Stomach smooth muscle (tissue), 2 donors: ENCODE results near the gene FIGNL2.

Experiments
- H3K27ac ChIP-seq: one replicate; pipeline ENCODE4 v1.7.0; 2013; ENCODE audit warnings: mild to moderate bottlenecking, low read length, inconsistent platforms
- H3K27me3 ChIP-seq, 2 donors: one replicate each; pipeline ENCODE4 v1.7.0; 2013; ENCODE audit warnings: low read length in 2 of 2; ENCODE audit not compliant: insufficient read depth in 2 of 2, control insufficient read depth in 1 of 2
- H3K36me3 ChIP-seq, 2 donors: one replicate each; pipeline ENCODE4 v1.7.0; 2013; ENCODE audit warnings: low read length in 2 of 2; ENCODE audit not compliant: control insufficient read depth in 2 of 2, insufficient read depth in 2 of 2
- H3K4me1 ChIP-seq: one replicate; pipeline ENCODE4 v1.7.0; 2013; ENCODE audit warnings: low read length; ENCODE audit not compliant: control insufficient read depth, insufficient read depth
- H3K4me3 ChIP-seq, 2 donors: one replicate each; pipeline ENCODE4 v1.7.0; 2013; ENCODE audit warnings: low read length in 2 of 2
- H3K9ac ChIP-seq, 2 donors: one replicate each; pipeline ENCODE4 v1.7.0; 2013; ENCODE audit warnings: low read length in 2 of 2, mild to moderate bottlenecking in 1 of 2
- H3K9me3 ChIP-seq, 2 donors: one replicate each; pipeline ENCODE4 v1.7.0; 2013; ENCODE audit warnings: low read length in 2 of 2; ENCODE audit not compliant: control insufficient read depth in 2 of 2
- donor health status: healthy.
- donor health status: Pancreatic carcinoma.

Gene FIGNL2

DNA sequence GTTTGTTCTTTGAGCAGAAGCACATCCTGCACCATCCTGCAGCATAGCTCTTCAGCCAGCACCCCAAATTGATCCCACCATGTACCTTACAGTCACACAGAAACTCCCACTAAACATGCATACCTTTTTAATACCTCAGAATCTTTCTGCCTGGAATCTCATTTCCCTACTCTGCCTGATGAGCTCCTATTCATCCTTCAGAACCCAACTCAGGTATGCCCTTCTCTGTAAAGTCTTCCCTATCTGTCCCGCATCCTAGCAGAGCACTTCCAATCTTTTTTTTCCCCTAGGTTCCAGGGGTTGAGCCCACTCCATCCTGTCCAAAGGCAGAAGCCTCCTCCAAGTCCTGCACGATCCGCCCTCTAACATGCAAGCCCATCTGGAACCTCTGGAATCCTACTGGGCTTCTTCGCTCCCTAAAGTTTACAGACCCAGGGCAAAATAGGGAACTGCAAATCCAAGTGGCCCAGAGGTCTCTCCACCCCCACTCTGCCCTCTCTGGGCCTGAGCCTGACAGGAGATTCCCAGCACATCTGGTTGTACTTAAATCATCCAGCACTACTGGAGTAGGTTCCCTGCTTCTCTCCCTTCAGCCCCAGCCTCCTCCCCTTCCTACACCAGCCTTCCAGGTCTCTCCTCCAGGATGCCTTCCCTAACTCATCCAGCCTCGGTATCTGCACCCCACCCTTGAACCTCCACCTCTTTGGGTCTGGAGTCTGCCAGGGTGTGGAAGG lies 4.1 kb upstream of the FIGNL2 start:
- Histone ChIP-seq H3K27me3 (peaks cover 17 to 22% of the 10 kb centered on the region in 2 donors), H3K27ac (no peak overlapping the region), H3K9me3 (no peaks in the 10 kb centered on the region), H3K4me1 (peaks cover 16% of the 10 kb centered on the region), H3K9ac (no peak overlapping the region), H3K36me3 (no peaks in the 10 kb centered on the region), H3K4me3 (no peak overlapping the region)

DNA sequence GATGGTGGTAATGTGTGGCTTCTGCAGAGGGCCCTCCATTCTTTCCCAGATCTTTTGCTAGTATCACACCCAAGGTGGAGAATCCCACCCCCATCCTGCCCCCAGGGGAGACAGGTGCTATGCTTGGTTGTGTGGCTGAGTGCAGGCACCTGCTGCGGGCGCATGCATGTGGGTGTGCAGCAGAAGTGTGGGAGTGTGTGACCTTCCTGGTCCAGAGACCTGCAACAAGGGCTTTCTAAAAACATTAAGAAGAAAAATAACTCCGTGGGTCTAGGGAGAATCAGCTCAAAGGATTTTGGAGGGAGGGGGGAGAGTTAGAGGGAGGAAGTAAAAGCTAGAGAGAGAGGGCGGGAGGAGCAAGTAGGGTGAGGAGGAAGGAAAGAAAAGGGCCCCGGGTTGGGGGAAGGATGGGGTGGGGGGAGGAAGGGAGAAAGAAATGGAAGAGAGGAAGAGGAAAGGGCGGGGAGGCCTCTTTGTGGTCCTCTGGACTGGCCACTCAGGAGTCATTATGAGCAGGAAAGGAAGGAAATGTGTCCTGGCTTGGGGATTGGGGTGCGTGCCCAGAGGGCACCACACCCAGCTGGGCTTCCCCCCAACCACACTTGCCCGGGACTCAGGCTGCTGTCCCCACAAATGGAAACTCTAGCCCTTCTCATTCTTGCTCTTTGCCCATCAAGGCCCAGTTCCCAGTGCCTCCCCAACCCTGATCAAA lies 3.1 kb upstream of the FIGNL2 start:
- no peak overlapping the region for H3K27ac ChIP-seq
- H3K9ac ChIP-seq = no peak overlapping the region
- no peaks in the 10 kb centered on the region for H3K36me3 ChIP-seq
- H3K4me1 ChIP-seq = peaks cover 22% of the 10 kb centered on the region
- H3K4me3 ChIP-seq = no peak overlapping the region
- H3K9me3 ChIP-seq = no peaks in the 10 kb centered on the region
- H3K27me3 ChIP-seq = peaks cover 21 to 32% of the 10 kb centered on the region in 2 donors

DNA sequence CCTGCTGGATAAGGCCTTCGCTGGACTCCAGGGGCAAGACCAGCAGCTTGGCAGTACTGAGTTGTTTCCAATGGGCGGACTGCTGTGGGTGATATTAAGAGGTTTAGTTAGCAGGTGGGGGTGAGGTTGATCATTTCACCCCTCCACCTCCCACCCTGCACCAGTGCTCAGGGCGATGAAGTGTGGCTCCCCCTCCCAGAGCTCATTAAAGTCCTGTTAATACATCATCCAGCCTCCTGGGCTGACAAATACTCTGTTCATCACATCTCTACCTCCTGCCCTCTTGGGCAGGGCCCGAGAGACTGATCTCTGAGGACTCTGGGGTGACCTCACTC lies 2.4 kb upstream of the FIGNL2 start:
- Histone ChIP-seq H3K4me3 (no peak overlapping the region), H3K9ac (no peak overlapping the region), H3K4me1 (peaks cover 25% of the 10 kb centered on the region), H3K27ac (no peak overlapping the region), H3K27me3 (peaks cover 21 to 32% of the 10 kb centered on the region in 2 donors), H3K36me3 (no peaks in the 10 kb centered on the region), H3K9me3 (no peaks in the 10 kb centered on the region)

DNA sequence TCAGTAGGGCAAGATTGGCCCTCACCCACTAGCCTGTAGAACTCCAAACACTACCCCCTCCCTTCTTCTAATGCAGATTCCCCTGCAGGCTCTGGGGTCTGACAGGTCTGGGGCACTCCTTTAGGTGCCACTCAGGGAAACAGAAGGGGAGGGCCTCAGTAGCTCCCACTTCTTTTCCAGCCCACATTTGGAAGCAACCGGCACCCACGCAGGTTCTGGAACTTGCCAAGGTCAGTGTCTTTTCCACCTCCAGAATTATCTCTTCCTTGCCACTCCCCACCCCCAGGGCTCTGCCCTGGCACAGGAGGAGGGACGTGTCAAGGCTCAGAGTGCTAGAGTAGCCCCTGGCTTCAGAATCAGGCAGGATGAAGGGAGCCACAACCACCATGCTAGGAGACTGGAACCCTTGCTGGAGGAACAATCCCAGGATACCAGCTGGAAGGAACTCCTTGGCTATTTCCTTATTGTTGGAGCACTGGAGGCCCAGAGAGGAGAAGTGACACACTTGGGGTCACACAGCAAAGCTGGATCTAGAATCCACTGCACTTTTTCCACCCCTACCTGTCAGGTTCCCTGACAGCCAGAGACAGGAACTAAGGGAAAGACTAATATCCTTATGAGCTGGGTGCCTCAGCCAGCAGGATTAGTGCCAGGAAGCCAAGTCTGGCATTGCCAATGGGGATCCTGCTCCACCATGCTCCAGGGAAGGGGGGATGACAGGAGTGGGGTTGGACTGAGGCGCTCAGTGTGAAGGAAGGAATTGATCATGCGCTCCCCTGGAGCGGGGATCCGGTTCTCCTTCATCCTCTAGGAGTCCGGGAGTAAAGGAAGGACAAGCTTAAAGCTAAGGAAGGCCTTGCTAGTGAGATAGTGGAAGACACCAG lies 1.8 kb upstream of the FIGNL2 start:
- Histone ChIP-seq H3K36me3 (no peaks in the 10 kb centered on the region), H3K9ac (no peak overlapping the region), H3K4me3 (no peak overlapping the region), H3K4me1 (peaks cover 21% of the 10 kb centered on the region), H3K27me3 (peaks cover 26 to 34% of the 10 kb centered on the region in 2 donors), H3K9me3 (no peaks in the 10 kb centered on the region), H3K27ac (no peak overlapping the region)

DNA sequence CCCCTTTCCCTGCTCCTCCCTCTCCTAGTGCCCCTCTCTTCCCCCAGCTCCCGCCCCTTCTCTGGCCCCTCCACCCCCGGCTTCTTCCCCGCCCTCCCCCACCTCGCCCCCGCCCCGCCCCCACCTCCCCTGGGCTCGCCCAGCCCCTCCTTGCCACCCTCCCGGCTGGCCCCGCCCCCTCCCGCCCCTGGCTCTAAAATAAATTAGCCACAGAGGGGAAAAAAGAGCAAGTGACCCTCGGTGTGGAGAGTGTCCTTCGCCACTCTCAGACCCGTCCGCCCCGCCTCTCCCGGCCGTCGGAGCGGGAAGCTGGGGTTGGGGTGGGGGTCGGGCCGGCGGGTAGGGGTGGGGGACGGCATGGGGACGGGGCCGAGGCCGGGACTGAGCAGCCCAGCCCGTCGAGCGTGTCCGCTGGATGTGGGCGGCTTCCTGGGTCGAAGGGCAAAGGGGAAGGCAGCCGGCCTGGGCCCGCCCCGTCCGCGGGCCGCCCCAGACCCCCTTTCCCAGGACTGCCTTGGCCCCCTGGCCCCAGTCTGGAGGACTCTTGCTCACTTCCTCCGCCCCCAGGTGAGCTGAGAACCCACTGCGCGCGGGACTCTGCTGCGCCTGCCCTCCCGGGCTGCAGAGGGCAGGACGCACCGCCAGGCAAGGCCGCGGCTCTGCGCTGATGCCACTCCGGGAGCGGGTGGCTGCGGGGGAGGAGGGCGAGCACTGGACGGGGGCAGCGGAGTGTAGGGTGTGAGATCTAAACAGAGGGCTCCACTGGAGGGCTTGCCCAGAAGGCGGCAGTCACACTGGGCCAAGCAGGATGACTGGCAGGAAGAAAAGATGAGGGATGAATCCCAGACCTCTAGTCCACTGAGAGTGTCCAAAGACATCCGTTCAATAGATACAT lies 570 bp upstream of the FIGNL2 start:
- Histone ChIP-seq H3K9ac (no peak overlapping the region), H3K9me3 (no peaks in the 10 kb centered on the region), H3K27ac (no peak overlapping the region), H3K27me3 (peaks cover 37 to 46% of the 10 kb centered on the region in 2 donors), H3K36me3 (no peaks in the 10 kb centered on the region), H3K4me3 (no peak overlapping the region), H3K4me1 (peaks cover 21% of the 10 kb centered on the region)

DNA sequence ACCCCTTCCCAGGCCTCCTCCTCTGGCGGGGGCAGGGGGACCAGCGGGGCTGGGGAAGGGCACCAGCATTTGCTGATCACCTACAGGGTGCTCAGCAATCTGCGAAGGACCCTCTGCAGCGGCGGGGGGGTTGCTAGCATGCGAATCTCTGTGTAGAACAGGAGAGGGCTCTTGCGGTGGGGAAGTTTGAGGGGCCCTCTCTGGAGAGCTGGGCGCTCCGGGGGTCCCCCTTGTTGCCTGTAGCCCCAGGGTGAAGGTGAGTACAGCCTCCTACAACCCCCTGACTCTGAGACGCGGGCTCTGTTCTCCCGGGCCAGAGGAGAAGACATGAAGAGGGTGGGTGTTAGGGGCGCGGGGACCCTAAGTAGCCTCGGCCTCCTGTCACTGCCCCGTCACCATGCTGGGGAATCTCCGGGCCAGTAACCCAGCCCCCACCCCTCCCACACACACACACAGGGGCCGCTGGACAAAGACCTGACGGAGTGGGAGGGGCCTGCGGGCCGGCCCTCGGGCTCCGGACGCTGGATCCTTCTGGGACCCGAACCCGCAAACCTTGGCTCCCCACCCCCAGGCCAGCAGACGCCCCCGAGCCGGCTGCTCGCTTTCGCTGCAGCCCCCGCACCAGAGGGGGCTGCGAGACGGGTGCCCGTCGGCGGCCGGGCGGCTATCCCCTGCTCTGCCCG lies 734 bp downstream of the FIGNL2 start:
- H3K27ac ChIP-seq = no peak overlapping the region

DNA sequence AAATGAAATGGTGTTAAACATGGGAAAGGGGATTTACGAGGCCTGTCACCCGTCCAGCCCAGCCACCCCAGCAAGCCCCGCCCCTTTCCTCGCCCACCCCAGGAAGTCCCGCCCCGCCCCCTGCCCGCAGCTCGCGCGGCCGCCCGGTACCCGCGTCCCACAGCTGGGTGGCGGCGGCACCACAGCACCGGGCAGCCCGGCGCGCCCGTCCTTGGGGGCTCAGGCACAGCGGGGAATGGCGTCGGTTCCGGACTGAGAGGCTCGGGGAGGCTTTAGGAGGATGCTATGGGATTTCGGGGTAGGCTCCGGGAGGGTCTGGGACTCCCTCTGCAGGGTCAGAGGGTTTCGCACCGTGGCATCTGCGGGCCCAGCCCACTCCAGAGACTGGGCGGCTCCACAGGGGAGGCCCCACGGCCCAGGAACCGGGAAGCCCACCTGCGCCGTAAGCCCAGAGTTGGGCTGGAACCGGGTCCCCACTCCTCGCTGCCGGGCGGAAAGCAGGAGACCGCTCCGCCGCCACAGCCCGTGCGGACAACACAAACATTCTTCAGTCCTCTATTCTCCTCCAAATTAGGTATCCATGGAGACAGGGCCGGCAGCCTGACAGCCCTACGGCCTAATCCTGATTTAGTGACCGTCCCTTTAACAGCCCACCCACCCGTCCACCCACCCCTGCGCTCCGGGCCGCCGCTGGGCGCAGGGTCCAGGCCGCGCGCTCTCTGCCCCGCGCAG lies 1.4 kb downstream of the FIGNL2 start:
- H3K9me3 ChIP-seq = no peaks in the 10 kb centered on the region
- peaks cover 46 to 55% of the 10 kb centered on the region in 2 donors for H3K27me3 ChIP-seq
- H3K9ac ChIP-seq = no peak overlapping the region
- no peaks in the 10 kb centered on the region for H3K36me3 ChIP-seq
- H3K4me1 ChIP-seq = peaks cover 21% of the 10 kb centered on the region
- no peak overlapping the region for H3K27ac ChIP-seq
- peak overlapping the region; percentile 46 to 72 for H3K4me3 ChIP-seq

More for the DNA sequence above, 734 bp downstream of the FIGNL2 start:
- no peak overlapping the region for H3K9ac ChIP-seq
- peak overlapping the region; percentile 46 to 72 for H3K4me3 ChIP-seq
- H3K9me3 ChIP-seq = no peaks in the 10 kb centered on the region
- H3K27me3 ChIP-seq = peaks cover 42 to 53% of the 10 kb centered on the region in 2 donors
- H3K36me3 ChIP-seq = no peaks in the 10 kb centered on the region
- H3K4me1 ChIP-seq = peaks cover 21% of the 10 kb centered on the region

DNA sequence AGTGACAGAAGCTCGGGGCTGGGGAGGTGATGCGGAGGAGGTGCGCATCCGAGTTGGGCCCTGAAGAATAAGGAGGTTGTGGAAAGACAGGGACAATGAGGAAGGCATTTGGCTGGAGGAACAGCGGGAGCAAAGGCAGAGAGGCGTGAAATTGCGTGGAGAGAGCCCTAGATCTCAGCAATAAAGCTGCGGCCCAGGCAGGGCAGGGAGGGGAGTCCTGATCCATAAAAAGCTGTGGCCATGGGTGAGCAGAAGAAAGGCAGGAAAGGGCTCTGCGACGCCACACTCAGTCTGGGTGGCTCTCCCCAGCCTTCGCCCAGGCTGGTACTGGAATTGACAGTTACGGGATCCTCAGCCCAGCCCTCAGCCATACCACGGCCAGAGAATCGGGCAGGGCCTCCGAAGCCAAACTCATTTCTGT lies 2.2 kb downstream of the FIGNL2 start:
- H3K4me3 ChIP-seq = peak overlapping the region in 1 of 2 donors; percentile 15

DNA sequence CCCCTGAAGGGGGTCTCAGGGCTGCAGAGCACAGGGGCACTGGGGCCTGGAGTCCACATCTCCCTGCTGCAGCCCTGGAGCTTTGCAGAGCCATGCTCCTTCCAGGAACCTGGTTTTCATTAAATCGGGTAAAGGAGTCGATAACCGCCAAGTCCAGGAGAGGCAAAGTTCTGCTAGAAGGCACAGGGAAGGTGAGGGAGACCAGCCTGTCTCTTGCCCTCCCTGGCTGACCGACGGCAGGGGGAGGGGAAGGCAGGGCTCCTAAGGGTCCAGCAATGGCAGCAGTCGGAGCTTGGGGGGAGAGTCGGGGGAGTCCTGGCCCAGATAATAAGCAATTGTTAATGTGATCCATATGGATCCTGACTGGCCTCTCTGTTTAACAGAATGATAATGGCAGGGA lies 3.0 kb downstream of the FIGNL2 start:
- no peak overlapping the region for H3K9ac ChIP-seq
- H3K4me3 ChIP-seq = no peak overlapping the region
- H3K27ac ChIP-seq = no peak overlapping the region
- no peaks in the 10 kb centered on the region for H3K9me3 ChIP-seq
- H3K27me3 ChIP-seq = peaks cover 52 to 60% of the 10 kb centered on the region in 2 donors
- H3K36me3 ChIP-seq = no peaks in the 10 kb centered on the region
- H3K4me1 ChIP-seq = peaks cover 20% of the 10 kb centered on the region

More for the DNA sequence above, 2.2 kb downstream of the FIGNL2 start:
- Histone ChIP-seq H3K9me3 (no peaks in the 10 kb centered on the region), H3K4me1 (peaks cover 21% of the 10 kb centered on the region), H3K27me3 (peaks cover 47 to 59% of the 10 kb centered on the region in 2 donors), H3K9ac (no peak overlapping the region), H3K27ac (no peak overlapping the region), H3K36me3 (no peaks in the 10 kb centered on the region)
